Activated CD8-positive, alpha-beta T cell treated with anti-CD3 and anti-CD28 coated beads, Interleukin-2, amount 10 ng/mL, durations not matched to agents 7 days and 5 days (primary cell): Measurements from ENCODE around the gene CAMSAP2. TPM values are rescaled to one million over a fixed set of nuclear protein-coding genes. Genes with fewer than 3 reads are reported as not detected.
"Not testable (repeated sequence)": the region's sequence is repeated elsewhere in the genome, so short reads cannot be mapped to it uniquely, and the experiment has no call there.

Source experiments
- ATAC-seq: fragments of 150-1000 bp; cut with Tn5 transposase; one replicate; pipeline ENCODE4 v1.10.0; 2021; ENCODE audit warnings: moderate library complexity
- CTCF ChIA-PET: fragments of 350-600 bp; sonication (Branson Sonifier 250); formaldehyde crosslinking; loops from one replicate; lab custom pipeline; 2021; ENCODE audit warnings: antibody characterized with exemption; lab: Charles Lee
- POLR2A ChIA-PET: fragments of 350-600 bp; sonication (Branson Sonifier 250); formaldehyde crosslinking; loops from one replicate; lab custom pipeline; 2021; ENCODE audit warnings: antibody characterized with exemption; lab: Charles Lee
- DNase-seq: peaks from one replicate; pipeline ENCODE4 v3.0.0-alpha.2; 2020
- H3K27ac Mint-ChIP-seq: one replicate; pipeline ENCODE4 v1.8.0; 2021; ENCODE audit warnings: mild to moderate bottlenecking, mixed read lengths
- H3K27me3 Mint-ChIP-seq: one replicate; pipeline ENCODE4 v1.8.0; 2021; ENCODE audit warnings: low read depth, mixed read lengths
- H3K36me3 Mint-ChIP-seq: one replicate; pipeline ENCODE4 v1.8.0; 2021; ENCODE audit warnings: low read depth, mixed read lengths
- H3K4me1 Mint-ChIP-seq: one replicate; pipeline ENCODE4 v1.8.0; 2021; ENCODE audit warnings: low read depth, mixed read lengths
- H3K4me3 Mint-ChIP-seq: one replicate; pipeline ENCODE4 v1.8.0; 2021; ENCODE audit warnings: mild to moderate bottlenecking, mixed read lengths
- H3K9me3 Mint-ChIP-seq: one replicate; pipeline ENCODE4 v1.8.0; 2022; ENCODE audit warnings: mixed read lengths; ENCODE audit not compliant: insufficient read depth
- total RNA-seq, 2 experiments: library from RNA; stranded (reverse); gene quantifications; one replicate each; pipeline ENCODE4 v1.2.3, GENCODE V29; 2021

Gene CAMSAP2
- total RNA-seq, 2 experiments from 2014 or later: 0.13 TPM; not detected in 1

DNA sequence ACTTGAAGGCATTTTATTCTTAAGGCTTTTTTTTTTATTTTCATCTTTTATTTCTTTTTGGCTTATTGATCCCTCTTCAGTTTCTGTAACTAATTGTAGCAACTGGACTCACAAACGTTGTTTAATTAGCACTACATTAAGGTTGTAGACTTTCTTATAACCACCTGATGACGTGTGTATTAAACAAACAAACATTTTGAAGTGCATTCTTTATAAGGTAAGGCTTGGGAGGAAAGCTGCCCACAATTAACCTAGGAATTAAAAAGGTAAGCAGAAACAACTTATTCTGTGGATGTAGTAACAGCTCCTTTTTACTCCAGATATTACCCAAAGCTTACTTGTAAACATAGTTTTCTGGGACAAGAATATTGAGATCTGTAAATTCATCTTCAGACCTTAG is 55.0 kb downstream of the CAMSAP2 start:
- ChIA-PET CTCF (interaction anchor here (0.8 to 1.7 kb wide), 2 partner anchors 10 to 171 kb away, joined by 4 to 8 read pairs; no protein-coding TSS in a partner anchor), POLR2A (no interaction called here)
- ATAC-seq: no peak
- no peaks in the 10 kb centered on the region for H3K9me3 Mint-ChIP-seq
- H3K4me3 Mint-ChIP-seq: no peak overlapping the region
- H3K27ac Mint-ChIP-seq: no peak overlapping the region
- DNase-seq: no peak
- no peaks in the 10 kb centered on the region for H3K36me3 Mint-ChIP-seq
- no peaks in the 10 kb centered on the region for H3K4me1 Mint-ChIP-seq
- H3K27me3 Mint-ChIP-seq: peaks cover 4% of the 10 kb centered on the region

DNA sequence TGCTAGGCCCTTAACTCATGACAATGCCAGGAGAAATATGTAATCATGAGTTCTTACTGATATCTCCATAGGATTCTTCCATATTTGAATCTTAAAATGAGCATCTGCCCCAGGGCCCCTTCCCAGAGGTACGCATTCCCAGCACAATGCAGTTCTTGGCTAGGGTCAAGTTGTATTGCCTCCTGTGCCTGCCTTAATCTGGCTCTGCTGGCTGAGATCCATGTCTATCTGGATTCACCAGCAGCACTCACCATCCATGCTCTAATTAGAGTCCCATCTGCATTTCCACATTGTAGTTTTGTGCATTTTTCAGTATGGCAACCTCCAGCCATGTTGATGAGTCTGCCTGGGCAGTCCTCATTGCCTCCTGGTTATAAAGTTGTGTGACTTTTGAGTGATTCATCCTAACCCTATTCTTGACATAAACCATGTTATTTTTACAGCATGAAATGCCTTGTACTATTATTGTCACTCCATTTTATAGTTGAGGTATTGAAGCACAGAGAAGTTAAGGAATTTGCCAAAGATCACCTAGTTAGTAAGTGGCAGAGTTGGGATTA is 55.9 kb downstream of the CAMSAP2 start:
- no peak for ATAC-seq
- H3K36me3 Mint-ChIP-seq: no peaks in the 10 kb centered on the region
- CTCF ChIA-PET: interaction anchor here (0.8 kb wide), 1 partner anchor 172 kb away, joined by 4 read pairs; no protein-coding TSS in a partner anchor

DNA sequence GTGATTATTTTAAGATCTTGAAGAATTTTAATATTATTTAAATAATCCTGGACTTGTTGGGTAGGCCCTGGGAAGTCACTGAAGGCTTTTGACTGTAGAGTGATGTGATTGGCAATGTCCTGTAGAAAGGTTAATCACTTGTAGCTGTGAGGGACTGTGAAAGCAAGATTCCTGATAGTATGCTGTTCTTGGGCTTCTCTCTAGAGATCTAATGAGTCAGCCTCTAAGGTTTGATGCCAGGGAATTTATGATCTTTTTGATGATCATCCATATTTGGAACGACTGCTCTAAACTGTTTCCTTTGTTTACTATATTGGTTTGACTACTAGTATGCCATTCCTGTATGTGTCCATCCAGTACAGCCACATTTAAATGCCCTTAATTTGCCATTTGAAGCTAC is 56.5 kb downstream of the CAMSAP2 start:
- no peak for DNase-seq
- CTCF ChIA-PET: no interaction called here
- POLR2A ChIA-PET: no interaction called here
- peaks cover 7% of the 10 kb centered on the region for H3K27me3 Mint-ChIP-seq
- H3K4me1 Mint-ChIP-seq: no peaks in the 10 kb centered on the region
- no peak for ATAC-seq
- no peak overlapping the region for H3K27ac Mint-ChIP-seq
- no peak overlapping the region for H3K4me3 Mint-ChIP-seq
- H3K9me3 Mint-ChIP-seq: no peaks in the 10 kb centered on the region
- H3K36me3 Mint-ChIP-seq: no peaks in the 10 kb centered on the region

More for the DNA sequence above, 55.9 kb downstream of the CAMSAP2 start:
- Mint-ChIP-seq H3K27me3 (peaks cover 1% of the 10 kb centered on the region), H3K4me3 (no peak overlapping the region), H3K27ac (no peak overlapping the region), H3K9me3 (no peaks in the 10 kb centered on the region), H3K4me1 (no peaks in the 10 kb centered on the region)
- POLR2A ChIA-PET: no interaction called here
- DNase-seq: no peak

DNA sequence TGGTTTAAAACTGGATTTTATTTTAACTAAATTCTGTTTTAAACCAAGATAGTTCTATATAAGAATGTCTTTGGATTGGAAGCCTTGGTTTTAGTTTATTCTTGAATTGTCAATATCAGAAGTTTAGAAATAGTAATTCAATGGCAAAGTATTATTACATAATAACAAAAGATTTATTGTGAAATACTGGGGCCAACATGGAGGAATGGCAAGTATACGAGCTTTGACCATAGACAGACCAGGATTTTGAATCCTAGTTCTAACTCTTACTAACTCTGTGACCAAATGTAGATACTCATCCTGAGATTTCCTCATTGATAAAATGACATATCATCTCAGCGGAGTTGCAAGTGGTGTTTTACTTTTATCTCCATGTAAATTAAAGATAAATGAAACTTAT is 63.3 kb downstream of the CAMSAP2 start:
- POLR2A ChIA-PET: no interaction called here
- no peak overlapping the region for H3K27ac Mint-ChIP-seq
- H3K4me1 Mint-ChIP-seq: no peaks in the 10 kb centered on the region
- H3K4me3 Mint-ChIP-seq: no peak overlapping the region
- DNase-seq (no peak), ATAC-seq (no peak)
- H3K9me3 Mint-ChIP-seq: no peaks in the 10 kb centered on the region
- H3K27me3 Mint-ChIP-seq: peaks cover 22% of the 10 kb centered on the region
- H3K36me3 Mint-ChIP-seq: no peaks in the 10 kb centered on the region
- CTCF ChIA-PET: interaction anchor here (0.6 to 4.4 kb wide), 9 partner anchors 26 to 243 kb away, joined by 3 to 99 read pairs (median 6); no protein-coding TSS in a partner anchor

DNA sequence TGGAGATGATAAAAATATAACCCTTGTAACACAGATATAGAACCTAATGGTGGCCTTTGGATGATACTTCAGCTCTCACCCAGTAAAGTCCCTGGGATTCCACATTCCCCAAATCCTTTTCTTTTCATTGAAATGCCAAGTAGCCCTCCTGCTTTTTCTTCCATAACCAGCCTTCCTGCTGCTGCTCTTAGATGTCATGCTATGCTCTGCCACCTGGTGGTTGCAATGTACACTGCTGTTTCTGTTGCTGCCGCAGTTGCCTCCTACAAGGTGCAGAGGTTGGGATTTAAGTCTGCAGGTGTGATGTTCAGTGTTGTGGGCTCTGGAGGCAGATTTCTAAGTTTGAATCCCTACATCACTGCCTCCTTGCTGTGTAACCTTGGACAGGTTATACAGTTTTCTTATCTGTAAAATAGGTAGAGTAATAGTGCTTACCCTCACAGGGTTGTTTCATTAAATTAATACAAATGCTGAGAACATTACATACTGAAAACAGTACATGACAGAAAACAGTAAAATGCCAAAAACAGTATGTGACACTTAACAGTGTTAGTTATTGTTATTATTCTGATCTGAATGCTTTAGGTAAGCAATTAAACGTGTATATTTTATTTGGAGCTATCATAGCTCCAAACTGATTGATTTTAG is 64.3 kb downstream of the CAMSAP2 start:
- ATAC-seq: peak; percentile 91
- no peaks in the 10 kb centered on the region for H3K4me1 Mint-ChIP-seq
- POLR2A ChIA-PET: no interaction called here
- no peaks in the 10 kb centered on the region for H3K9me3 Mint-ChIP-seq
- H3K36me3 Mint-ChIP-seq: no peaks in the 10 kb centered on the region
- no peak overlapping the region for H3K4me3 Mint-ChIP-seq
- H3K27ac Mint-ChIP-seq: no peak overlapping the region
- DNase-seq: peak; percentile 82
- peaks cover 24% of the 10 kb centered on the region for H3K27me3 Mint-ChIP-seq
- CTCF ChIA-PET: interaction anchor here (0.7 to 4.4 kb wide), 15 partner anchors 10 to 246 kb away, joined by 3 to 99 read pairs (median 3); partner anchors contain the start of gene DDX59

DNA sequence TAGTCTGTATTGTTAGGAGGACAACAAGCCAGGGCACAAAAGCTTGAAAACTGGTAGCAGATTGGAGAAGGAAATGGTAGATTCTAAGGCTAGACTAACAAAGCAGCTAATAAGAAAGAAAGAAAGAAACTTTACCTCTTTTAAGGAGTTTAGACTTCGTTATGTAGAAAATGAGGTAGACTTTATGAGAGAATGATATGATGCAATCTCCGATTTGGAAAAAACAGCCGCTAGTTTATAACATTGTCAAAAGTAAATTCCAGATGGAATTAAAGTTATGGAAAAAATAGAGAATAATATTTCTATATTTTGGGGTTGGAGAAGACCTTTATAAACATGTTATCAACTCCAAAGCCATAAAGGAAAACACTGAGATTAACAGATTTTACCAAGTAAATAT is 67.0 kb downstream of the CAMSAP2 start:
- ATAC-seq (no peak), DNase-seq (no peak)
- no peak overlapping the region for H3K27ac Mint-ChIP-seq
- no peak overlapping the region for H3K4me3 Mint-ChIP-seq
- ChIA-PET POLR2A (interaction anchor here (0.6 kb wide), 1 partner anchor 551 kb away, joined by 3 read pairs; no protein-coding TSS in a partner anchor), CTCF (interaction anchor here (1.2 to 2.0 kb wide), 3 partner anchors 84 to 183 kb away, joined by 3 to 23 read pairs (median 4); no protein-coding TSS in a partner anchor)
- no peaks in the 10 kb centered on the region for H3K9me3 Mint-ChIP-seq
- H3K27me3 Mint-ChIP-seq: peaks cover 17% of the 10 kb centered on the region
- H3K4me1 Mint-ChIP-seq: no peaks in the 10 kb centered on the region
- no peaks in the 10 kb centered on the region for H3K36me3 Mint-ChIP-seq

DNA sequence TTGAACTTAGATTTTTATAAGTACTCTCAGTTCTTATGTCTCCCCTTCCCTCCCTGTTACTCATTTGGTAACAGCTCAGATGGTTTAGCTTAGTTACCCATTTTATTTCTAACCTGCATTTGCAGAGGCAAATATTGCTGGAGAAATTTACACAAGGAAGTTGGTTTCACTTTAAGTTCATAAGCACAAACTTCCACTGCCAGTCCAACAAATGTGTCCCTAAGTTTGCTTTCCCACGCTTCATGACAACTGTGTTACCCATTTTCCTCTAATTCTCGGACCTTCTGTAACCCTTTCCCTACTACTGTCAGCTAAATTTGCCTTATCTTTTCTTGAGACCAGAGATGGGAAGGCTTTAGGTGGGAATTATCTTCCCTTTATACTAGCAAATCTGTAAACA is 70.2 kb downstream of the CAMSAP2 start:
- ChIA-PET CTCF (interaction anchor here (1.1 to 2.4 kb wide), 2 partner anchors 170 to 186 kb away, joined by 4 to 20 read pairs; no protein-coding TSS in a partner anchor), POLR2A (no interaction called here)
- Mint-ChIP-seq H3K4me3 (no peak overlapping the region), H3K27ac (no peak overlapping the region), H3K36me3 (no peaks in the 10 kb centered on the region), H3K4me1 (no peaks in the 10 kb centered on the region), H3K9me3 (no peaks in the 10 kb centered on the region), H3K27me3 (peaks cover 13% of the 10 kb centered on the region)
- no peak for ATAC-seq
- no peak for DNase-seq

DNA sequence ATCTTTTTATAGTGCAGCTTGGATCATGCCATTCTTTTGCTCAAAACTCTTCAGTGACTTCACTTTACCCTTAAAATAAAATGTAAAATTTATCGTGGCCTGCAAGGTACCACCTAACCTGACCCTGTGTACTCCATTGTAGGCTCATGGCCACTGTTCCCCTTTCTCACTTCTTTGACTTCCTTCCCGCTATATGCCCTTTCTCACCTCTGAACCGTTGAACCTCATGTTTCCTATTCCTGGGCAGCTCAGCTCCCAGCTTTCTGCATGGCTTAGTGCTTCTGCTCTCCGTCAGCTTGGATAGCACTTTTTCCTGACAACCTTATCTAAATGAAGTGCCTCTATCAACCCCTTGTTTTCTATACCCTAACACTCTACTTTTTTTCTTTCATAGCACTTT is 73.0 kb downstream of the CAMSAP2 start:
- DNase-seq (no peak), ATAC-seq (no peak)
- H3K27me3 Mint-ChIP-seq: peaks cover 6% of the 10 kb centered on the region
- ChIA-PET POLR2A (no interaction called here), CTCF (interaction anchor here (1.1 kb wide), 1 partner anchor 253 kb away, joined by 3 read pairs; no protein-coding TSS in a partner anchor)
- H3K9me3 Mint-ChIP-seq: no peaks in the 10 kb centered on the region
- H3K36me3 Mint-ChIP-seq: no peaks in the 10 kb centered on the region
- no peaks in the 10 kb centered on the region for H3K4me1 Mint-ChIP-seq
- H3K4me3 Mint-ChIP-seq: no peak overlapping the region
- no peak overlapping the region for H3K27ac Mint-ChIP-seq

DNA sequence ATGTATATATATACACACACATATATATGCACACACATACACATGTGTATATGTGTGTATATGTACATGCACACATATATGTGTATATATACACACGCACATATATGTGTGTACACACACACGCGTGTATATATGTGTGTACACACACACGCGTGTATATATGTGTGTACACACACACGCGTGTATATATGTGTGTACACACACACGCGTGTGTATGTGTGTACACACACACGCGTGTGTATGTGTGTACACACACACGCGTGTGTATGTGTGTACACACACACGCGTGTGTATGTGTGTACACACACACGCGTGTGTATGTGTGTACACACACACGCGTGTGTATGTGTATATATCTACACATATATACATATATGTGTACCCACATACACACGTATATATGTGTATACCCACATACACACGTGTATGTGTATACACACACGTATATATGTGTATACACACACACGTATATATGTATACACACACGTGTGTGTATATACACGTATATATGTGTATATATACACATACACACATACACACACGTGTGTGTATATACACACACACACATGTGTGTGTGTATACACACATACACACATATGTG is 78.0 kb downstream of the CAMSAP2 start:
- H3K27ac Mint-ChIP-seq, CTCF ChIA-PET, H3K27me3 Mint-ChIP-seq, ATAC-seq, POLR2A ChIA-PET, H3K4me3 Mint-ChIP-seq, H3K4me1 Mint-ChIP-seq, H3K9me3 Mint-ChIP-seq, H3K36me3 Mint-ChIP-seq, DNase-seq: not testable (repeated sequence)

DNA sequence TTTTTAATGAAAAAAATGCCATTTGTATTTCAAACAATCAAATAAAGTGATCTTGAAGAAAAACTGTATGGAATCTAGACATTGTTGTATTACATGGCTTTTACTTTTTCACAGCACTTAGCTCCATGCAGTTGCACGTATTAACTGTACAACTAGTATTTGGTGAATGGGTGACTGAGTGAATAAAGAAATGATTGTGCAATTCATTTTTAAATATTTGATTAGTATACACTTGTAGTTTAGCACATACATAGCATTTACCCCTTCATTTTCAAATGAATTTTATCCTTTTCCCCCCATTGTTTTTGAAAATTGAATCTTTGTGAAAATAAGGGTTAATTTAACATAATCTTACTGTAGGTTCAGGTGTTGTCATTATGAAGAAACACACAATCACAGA is 79.6 kb downstream of the CAMSAP2 start:
- no peaks in the 10 kb centered on the region for H3K9me3 Mint-ChIP-seq
- POLR2A ChIA-PET: no interaction called here
- H3K4me3 Mint-ChIP-seq: no peak overlapping the region
- ATAC-seq (no peak), DNase-seq (no peak)
- CTCF ChIA-PET: no interaction called here
- H3K27ac Mint-ChIP-seq: no peak overlapping the region
- H3K27me3 Mint-ChIP-seq: peaks cover 4% of the 10 kb centered on the region
- no peaks in the 10 kb centered on the region for H3K4me1 Mint-ChIP-seq
- no peaks in the 10 kb centered on the region for H3K36me3 Mint-ChIP-seq

DNA sequence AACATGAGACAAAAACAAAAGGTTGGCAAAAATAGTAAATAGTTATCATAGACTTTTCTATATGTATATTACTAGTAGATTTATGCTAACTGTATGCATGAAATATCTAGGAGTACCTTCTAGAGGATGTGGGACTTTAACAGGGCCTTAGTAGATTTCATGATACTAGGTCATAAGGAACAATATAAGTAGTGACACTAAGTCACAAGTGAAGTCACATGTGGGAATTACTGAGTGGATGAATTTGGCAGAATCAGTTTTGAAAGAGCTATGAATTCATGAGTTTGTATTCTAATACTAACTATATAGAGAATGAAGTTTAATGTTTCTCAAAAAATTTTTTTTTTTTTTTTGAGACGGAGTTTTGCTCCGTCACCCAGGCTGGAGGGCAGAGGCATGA is 81.0 kb downstream of the CAMSAP2 start:
- Mint-ChIP-seq H3K4me1 (no peaks in the 10 kb centered on the region), H3K9me3 (no peaks in the 10 kb centered on the region), H3K4me3 (no peak overlapping the region), H3K27ac (no peak overlapping the region), H3K27me3 (peaks cover 4% of the 10 kb centered on the region), H3K36me3 (no peaks in the 10 kb centered on the region)
- POLR2A ChIA-PET: interaction anchor here (0.5 kb wide), 1 partner anchor 57 kb away, joined by 3 read pairs; no protein-coding TSS in a partner anchor
- DNase-seq (no peak), ATAC-seq (no peak)
- CTCF ChIA-PET: no interaction called here

DNA sequence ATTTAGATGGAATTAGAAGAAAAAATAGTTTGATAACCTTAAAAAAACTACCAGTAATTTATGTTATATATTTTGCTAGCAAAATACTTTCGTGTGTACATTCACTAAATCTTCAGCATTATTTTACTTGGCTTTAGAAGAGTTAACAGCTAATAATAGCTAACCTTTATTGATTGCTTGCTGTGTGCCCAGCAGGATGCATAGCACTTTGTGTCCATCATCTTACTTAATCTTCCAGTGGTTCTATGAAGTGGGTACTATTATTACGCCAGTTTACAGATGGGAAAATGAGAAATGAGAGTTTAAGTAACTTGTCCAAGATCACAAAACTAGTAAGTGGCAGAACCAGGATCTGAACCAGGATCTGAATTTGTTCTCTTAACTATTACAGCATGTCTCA is 92.4 kb downstream of the CAMSAP2 start:
- CTCF ChIA-PET: no interaction called here
- DNase-seq: no peak
- no peaks in the 10 kb centered on the region for H3K4me1 Mint-ChIP-seq
- POLR2A ChIA-PET: no interaction called here
- H3K4me3 Mint-ChIP-seq: no peak overlapping the region
- no peak for ATAC-seq
- no peaks in the 10 kb centered on the region for H3K36me3 Mint-ChIP-seq
- no peaks in the 10 kb centered on the region for H3K9me3 Mint-ChIP-seq
- H3K27ac Mint-ChIP-seq: no peak overlapping the region
- H3K27me3 Mint-ChIP-seq: peaks cover 9% of the 10 kb centered on the region
